ENCODE results near the gene PCNT.

The PCNT gene

DNA sequence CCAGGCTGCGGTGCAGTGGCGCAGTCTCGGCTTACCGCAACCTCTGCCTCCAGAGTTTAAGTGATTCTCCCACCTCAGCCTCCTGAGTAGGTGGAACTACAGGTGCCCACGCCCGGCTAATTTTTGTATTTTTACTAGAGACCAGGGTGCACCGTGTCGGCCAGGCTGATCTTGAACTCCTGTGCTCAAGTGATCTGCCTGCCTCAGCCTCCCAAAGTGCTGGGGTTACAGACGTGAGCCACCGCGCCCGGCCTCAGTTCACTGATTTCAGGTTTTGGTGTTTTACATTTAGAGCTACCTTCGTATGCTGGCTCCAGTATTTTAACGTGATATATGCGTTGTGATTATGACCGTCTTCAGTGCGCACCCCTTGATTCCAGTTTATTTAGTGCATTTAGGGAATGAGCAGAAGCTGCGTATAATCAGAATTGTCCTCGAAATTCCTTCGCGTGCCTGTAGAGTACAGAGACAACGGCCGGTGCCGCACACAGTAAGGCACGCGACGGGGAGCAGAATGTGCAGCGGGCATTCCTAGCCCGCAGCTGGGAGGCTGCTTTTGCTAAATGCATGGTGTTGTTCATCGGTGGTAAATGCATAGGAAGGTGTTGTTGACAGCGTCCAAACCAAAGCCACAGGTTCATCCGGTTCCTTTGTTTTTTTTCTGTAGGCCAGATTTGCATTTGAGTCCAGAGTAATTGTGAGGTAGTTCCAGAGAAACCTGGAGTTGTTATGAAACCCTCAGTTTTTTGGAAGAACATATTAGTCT, 85.9 kb downstream of the PCNT start:
- DNase-seq (ENCODE audit: low read depth) = no peak

DNA sequence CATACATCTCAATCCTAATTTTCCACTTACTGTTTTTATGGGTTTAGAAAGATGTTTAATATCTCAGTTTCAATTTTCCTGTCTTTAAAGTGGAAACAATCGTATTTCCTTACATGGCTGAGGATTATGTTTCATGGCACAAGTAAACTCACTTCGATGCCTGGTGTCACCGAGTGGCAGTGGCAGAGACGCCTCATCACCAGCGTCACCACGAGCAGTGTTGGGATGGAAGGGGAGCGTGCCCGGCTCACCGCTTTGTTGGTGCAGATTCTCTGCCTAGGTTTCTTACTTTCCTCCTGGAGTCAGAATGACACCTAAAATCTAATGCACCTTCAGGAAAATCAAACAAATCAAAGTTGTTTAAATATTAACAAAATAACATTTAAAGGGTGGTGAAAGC, 86.6 kb downstream of the PCNT start:
- no peak for DNase-seq (ENCODE audit: low read depth)

GRCh38 chr21:46411236-46411635, 87.3 kb downstream of the PCNT start:
- DNase-seq (ENCODE audit: low read depth) = no peak

- DNase-seq (ENCODE audit: low read depth) = no peak
Observed at GRCh38 chr21:46411691-46412090, 87.7 kb downstream of the PCNT start.

DNA sequence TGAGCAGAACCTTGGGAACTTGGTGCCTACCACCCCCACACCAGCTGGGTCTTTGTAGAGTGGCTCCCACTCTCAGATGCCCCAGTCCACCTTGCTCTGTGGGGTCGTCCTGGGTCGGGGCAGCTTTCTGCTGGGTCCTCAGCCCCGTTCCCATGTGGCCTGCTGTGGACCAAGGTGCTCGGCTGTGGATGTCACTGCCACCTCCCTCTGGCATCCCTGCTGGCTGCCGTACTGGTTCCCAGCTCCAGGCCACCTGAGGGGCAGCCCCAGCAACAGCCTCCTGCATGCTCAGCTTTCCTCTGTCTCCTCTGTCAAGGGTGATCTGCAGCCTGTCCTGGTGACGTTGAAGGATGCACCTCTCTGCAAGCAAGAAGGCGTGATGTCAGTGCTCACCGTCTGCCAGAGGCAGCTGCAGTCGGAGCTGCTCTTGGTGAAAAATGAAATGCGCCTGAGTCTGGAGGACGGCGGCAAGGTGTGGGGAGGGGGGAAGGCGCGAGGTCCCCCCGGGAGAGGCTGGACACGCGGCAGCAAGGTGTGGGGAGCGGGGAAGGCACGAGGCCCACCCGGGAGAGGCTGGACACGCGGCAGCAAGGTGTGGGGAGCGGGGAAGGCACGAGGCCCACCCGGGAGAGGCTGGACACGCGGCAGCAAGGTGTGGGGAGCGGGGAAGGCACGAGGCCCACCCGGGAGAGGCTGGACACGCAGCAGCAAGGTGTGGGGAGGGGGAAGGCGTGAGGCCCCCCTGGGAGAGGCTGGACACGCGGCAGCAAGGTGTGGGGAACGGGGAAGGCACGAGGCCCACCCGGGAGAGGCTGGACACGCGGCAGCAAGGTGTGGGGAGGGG, 88.8 kb downstream of the PCNT start:
- DNase-seq (ENCODE audit: low read depth) = no peak

DNA sequence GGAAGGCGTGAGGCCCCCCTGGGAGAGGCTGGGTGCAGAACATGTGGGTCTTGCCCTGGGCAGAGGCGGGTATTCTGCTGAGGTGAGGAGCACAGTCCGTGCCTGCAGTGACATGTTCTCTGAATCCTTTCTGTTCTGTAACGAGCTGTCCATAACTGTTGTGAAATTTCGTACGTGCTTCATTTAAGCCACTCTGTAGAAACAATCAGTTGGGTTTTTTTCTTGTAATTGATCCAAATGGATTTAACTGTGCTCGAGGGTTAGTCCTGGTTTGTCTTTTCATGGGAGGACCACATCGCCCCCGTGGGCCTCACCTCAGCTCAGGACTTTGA, 89.4 kb downstream of the PCNT start:
- DNase-seq (ENCODE audit: low read depth) = no peak

DNA sequence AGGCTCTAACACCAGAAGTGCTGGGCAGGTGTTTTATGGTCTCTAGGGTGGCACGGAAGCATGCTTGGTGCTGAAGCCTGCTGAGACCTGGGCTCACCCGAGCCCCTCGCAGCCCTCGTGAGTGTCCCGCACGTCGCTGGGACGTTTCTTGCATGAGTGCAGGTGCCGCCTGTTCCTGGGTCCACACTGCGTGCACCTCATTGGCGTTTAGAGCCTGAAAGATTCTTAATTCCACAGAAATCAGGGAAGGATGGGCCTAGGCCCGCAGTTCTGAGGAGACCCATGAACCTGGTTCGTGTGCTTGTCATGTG, 91.0 kb downstream of the PCNT start:
- no peak for DNase-seq (ENCODE audit: low read depth)

DNA sequence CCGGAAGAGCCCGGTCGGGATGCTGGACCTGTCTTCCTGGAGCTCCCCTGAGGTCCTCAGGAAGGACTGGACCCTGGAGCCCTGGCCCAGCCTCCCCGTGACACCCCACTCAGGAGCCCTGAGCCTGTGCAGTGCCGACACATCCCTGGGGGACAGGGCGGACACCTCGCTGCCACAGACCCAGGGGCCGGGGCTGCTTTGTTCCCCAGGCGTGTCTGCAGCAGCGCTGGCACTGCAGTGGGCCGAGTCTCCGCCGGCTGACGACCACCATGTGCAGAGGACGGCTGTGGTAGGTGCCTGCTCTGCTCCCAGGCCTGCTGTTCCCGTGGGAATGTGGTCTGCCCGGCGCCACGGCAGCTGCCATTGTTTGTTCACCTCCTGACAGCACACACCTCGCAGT, 92.6 kb downstream of the PCNT start:
- DNase-seq (ENCODE audit: low read depth) = no peak

DNA sequence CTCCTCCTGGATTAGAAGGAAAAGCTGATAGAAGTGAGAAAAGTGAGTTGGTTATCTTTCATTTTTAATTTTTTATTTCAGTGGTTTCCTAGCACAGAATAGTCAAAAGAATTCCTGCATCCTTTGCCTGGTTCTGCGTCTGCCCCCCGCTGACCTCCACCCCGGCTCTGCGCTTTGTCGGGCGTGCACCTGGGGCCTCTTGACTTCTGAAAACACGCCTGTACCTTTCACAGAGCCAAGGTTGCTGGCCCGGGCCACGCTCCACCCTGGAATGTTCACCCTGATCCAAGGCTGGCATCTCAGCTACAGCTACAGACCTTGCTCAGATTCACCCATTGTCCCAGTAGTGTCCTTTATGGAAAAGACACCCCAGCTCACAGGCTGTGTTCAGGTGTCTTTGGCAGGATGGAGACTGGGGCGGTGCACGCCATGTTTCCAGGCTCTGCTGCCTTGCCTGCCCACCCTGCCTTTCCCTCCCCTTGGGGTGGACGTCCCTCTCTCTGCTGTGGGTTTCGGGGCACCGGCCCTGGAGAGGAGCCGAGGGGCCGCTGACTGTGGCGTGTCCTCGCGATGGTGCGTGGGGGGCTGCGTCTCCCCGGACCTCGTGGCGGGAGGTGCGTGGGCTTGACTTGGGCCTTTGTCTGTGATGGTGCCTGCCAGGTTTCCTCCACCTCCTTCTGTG, 94.5 kb downstream of the PCNT start:
- no peak for DNase-seq (ENCODE audit: low read depth)

DNA sequence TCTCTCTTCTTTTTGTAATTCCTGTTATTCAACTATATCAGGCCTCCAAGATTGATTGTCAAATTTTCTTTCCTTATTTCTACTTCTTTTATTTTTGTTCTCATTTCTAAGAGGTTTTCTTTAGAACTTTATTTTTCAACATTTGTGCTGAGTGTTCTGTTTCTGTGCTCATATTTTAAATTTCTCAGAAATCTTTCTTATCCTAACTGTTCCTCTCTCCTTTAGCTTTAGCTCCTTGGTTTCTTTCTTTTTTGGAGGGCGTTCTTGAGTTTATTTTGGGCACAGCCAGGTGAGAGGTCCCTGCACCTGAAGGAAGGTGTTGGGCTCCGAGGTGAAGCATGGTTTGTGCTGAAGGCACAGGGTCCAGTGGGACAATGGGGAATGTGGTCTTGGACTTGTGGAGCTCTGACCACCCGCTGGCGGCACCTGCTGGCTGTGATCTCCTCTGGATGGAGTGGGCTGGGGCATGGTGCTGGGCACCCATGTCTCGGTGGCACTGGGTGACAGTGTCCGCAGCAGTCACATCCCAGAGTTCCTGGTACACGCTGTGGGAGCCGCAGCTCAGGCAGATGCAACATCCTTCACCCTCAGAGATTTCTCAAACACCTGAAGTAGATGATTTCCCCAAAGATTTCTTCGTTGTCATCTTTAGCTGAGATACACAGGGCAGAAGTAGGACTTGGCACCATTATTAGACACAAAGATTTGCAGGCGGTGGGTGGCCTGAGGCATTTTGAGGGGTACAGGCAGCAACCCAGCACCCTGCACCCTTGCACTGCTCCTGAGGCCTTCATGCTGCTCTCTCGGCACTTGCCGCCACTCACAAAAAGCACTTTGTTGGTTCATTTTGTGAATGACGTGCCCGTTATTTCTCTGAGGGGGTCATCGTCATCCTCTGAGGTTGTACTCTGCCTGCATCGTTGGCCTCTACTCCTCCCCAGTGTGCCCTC, 96.6 kb downstream of the PCNT start:
- no peak for DNase-seq (ENCODE audit: low read depth)

- no peak for DNase-seq (ENCODE audit: low read depth)
Observed at GRCh38 chr21:46421191-46421750, 97.3 kb downstream of the PCNT start.

GRCh38 chr21:46421756-46422555, 98.0 kb downstream of the PCNT start:
- no peak for DNase-seq (ENCODE audit: low read depth)

DNA sequence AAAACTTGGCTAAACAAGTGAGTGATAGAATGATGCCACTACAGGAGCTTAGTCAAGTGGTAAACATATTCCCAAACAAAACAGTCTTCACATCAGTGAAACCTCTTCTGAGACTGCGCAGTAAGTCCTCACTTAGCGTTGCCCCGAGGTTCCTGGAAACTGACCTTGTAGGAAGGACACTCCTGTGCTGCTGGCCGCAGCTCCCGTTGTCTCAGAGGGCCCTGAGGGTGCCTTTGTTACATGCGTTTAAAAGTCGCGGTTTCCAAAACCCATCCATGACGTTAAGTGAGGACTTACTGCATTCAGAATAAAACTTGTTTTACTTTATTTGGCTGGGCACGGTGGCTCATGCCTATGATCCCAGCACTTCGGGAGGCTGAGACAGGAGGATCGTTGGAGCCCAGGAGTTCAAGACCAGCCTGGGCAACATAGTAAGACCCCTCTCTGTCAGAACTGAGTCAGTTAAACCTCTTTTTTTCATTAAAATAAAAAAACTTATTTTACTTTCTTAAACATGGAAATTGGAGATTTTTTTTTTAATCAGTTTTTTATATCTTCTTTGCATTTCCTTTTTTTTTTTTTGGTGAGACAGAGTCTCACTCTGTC, 98.8 kb downstream of the PCNT start:
- no peak for DNase-seq (ENCODE audit: low read depth)

DNA sequence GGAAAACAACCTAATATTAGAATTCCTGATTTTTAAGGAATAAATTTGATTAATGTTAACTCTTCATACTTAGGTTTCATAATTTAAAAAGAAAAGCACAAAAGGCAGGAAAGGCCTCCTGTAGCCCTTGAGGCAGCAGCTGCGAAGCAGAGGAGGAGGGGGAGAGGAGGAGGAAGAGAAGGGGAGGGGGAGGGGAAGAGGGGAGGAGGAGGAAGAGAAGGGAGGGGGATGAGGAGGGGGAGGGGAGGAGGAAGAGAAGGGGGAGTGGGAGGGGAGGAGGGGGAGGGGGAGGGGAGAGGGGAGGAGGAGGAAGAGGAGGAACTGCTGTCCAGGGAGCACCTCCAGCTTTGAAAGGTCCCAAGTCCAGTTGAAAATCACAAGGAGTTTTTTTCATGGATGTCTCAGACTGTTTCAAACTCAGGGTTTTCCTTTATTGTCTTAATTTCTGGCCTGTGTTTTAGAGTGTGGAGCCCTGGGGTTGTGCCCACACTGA, 99.6 kb downstream of the PCNT start:
- no peak for DNase-seq (ENCODE audit: low read depth)

- no peak for DNase-seq (ENCODE audit: low read depth)
Observed at GRCh38 chr21:46424039-46424591, 100.2 kb downstream of the PCNT start.

DNA sequence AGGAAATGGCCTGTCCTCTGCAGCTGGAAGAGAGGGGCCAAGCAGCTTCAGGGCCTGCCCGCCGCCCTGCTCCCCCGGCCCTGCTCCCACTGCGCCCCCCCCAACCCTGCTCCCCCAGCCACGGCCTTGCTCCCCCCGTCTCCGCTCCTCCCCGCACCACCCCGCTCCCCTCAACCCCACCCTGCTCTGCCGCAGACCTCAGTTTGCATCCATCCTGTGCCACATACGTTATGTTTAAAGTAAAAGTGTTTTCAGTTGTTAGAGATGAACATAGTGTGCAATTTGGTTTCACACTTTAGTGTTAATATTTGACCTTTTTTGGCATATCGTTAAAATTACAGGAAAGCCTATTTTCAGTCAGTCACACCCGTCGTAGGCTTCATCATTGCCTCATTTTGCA, 100.7 kb downstream of the PCNT start:
- DNase-seq (ENCODE audit: low read depth) = no peak

DNA sequence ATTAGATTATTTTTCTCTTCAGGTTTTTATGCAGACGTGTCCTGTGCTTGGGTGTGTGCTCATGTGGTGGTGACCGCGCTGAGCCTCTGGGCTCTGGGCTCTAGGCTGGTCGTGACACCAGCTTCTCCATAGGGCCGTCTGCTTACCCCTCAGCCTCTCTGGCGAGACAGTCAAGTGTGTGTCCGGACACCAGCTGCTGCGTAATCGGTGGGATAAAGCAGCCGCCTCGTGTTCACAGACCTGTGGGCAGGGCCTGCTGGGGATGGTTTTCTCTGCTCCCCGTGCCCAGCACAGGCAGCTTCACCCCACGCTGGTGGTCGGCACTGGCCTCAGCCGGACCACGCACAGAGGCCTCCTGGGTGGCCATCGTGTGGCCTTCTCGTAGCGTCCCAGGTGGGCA, 101.1 kb downstream of the PCNT start:
- DNase-seq (ENCODE audit: low read depth) = no peak

- no peak for DNase-seq (ENCODE audit: low read depth)
Observed at GRCh38 chr21:46425571-46425970, 101.6 kb downstream of the PCNT start.

GRCh38 chr21:46426313-46427046, 102.5 kb downstream of the PCNT start:
- DNase-seq (ENCODE audit: low read depth) = no peak
